Aorta (tissue), 5 donors: Measurements from ENCODE around the gene STAG2. TPM values are rescaled to one million over a fixed set of nuclear protein-coding genes. Genes with fewer than 3 reads are reported as not detected.
"Not testable (repeated sequence)": the region's sequence is repeated elsewhere in the genome, so short reads cannot be mapped to it uniquely, and the experiment has no call there.

Source experiments
- ATAC-seq: fragments of 200-7000 bp; cut with Tn5 transposase; one replicate; pipeline ENCODE4 v1.9.1; 2022; ENCODE audit warnings: moderate library complexity; ENCODE audit not compliant: low FRiP score
- DNase-seq, 2 donors: peaks; one replicate each; pipeline ENCODE4 v3.0.0-alpha.2; 2020
- H3K27ac ChIP-seq, 2 donors: one replicate each; pipeline ENCODE4 v1.5.1; 2013; ENCODE audit warnings: low read length in 2 of 2, mild to moderate bottlenecking in 2 of 2, moderate library complexity in 2 of 2, control low read depth in 1 of 2, inconsistent platforms in 1 of 2, low read depth in 1 of 2
- H3K27me3 ChIP-seq, 2 donors: one replicate each; pipeline ENCODE4 v1.6.1; 2013; ENCODE audit warnings: control low read depth in 1 of 2, low read length in 1 of 2, mild to moderate bottlenecking in 1 of 2, moderate library complexity in 1 of 2; ENCODE audit not compliant: insufficient read depth in 2 of 2, control insufficient read depth in 1 of 2
- H3K36me3 ChIP-seq, 2 donors: one replicate each; pipeline ENCODE4 v1.6.1; 2013; ENCODE audit warnings: control low read depth in 1 of 2, low read length in 1 of 2, mild to moderate bottlenecking in 1 of 2; ENCODE audit not compliant: insufficient read depth in 2 of 2, control insufficient read depth in 1 of 2
- H3K4me1 ChIP-seq, 2 donors: one replicate each; pipeline ENCODE4 v1.6.1; 2013; ENCODE audit warnings: low read length in 2 of 2, control low read depth in 1 of 2, mild to moderate bottlenecking in 1 of 2, moderate library complexity in 1 of 2; ENCODE audit not compliant: insufficient read depth in 2 of 2, control insufficient read depth in 1 of 2
- H3K4me3 ChIP-seq, 2 donors: one replicate each; pipeline ENCODE4 v1.5.1; 2013; ENCODE audit warnings: low read length in 2 of 2, control low read depth in 1 of 2, mild to moderate bottlenecking in 1 of 2
- H3K9me3 ChIP-seq: one replicate; pipeline ENCODE4 v1.6.1; 2013; ENCODE audit warnings: mild to moderate bottlenecking, low read length; ENCODE audit not compliant: control insufficient read depth
- WGBS, 2 donors: extraction: QIAGEN DNeasy Blood & Tissue Kit; methylation state at CpG; one replicate each; pipeline ENCODE4 v1.1.7; 2013; 5-methylcytosine and 5-hydroxymethylcytosine counted together
- intact Hi-C, 2 donors: fragments of 100-400 bp; cut with DNase I; formaldehyde crosslinking; loops; one replicate each; pipeline versions ENCODE4 v1.14.2 to v1.15.0; 2022
- polyA plus RNA-seq, 2 donors: library from polyadenylated mRNA; stranded (reverse); fragments of 200-250 nt; gene quantifications; one replicate each; pipeline ENCODE4 v1.2.3, GENCODE V29; 2013
- total RNA-seq, 2 donors: library from RNA; stranded (reverse); fragmentation: NEBNext Ultra II Directional; extraction: Animal tissue kit (Norgen Biotek cat#: 25700); gene quantifications; one replicate each; pipeline ENCODE4 v1.2.1, GENCODE V29; 2021
- donor health status: healthy with polysubstance abuse.
- donor health status: Bipolar disorder and iron deficiency.
- donor health status: DM: no; HTN: no; CAD: no.
- donor health status: DM: no; HTN: no; CAD: no.
- donor health status: DM: yes; HTN: yes; CAD: no.

The STAG2 gene
- total and polyA plus RNA-seq, 4 donors = 22.2 to 78.7 (median 50.7) TPM

- ATAC-seq = no peak
Measured at GRCh38 chrX:124033821-124034220, 72.3 kb downstream of the STAG2 start.

DNA sequence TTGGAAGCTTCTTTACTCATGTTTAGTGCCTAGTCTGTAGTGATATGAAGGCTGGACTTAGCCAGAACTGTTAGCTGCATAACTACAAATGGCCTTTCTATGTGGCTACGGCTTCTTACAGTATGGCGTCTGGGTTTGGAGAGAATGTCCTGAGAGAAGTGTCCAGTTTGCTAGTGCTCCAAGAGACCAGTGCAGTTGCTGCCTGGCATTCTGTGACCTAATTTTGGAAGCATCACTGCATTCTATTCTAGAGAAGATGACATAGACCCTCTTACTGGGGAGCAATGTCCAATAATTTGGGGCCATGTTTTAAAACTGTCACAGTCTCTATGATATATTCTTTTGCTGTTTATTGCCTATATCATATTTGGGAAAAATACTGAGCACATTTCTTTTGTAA lies 74.2 kb downstream of the STAG2 start:
- Histone ChIP-seq H3K27ac (no peak overlapping the region), H3K36me3 (no peaks in the 10 kb centered on the region), H3K9me3 (no peaks in the 10 kb centered on the region), H3K4me1 (no peaks in the 10 kb centered on the region), H3K27me3 (no peaks in the 10 kb centered on the region), H3K4me3 (no peak overlapping the region)
- DNase-seq (no peak), ATAC-seq (no peak)
- intact Hi-C loops = no loop called here
- WGBS, 2 donors = 89 to 92% methylated on average over 2 of the region's 2 CpGs

More at GRCh38 chrX:124033821-124034220, 72.3 kb downstream of the STAG2 start:
- H3K4me1 ChIP-seq = no peaks in the 10 kb centered on the region
- H3K9me3 ChIP-seq = no peaks in the 10 kb centered on the region
- no peak overlapping the region for H3K4me3 ChIP-seq
- intact Hi-C loops = no loop called here
- DNase-seq = no peak
- H3K36me3 ChIP-seq = no peaks in the 10 kb centered on the region
- H3K27ac ChIP-seq = no peak overlapping the region
- 100% methylated on average over 1 of the region's 1 CpG for WGBS, 2 donors
- H3K27me3 ChIP-seq = no peaks in the 10 kb centered on the region

- Histone ChIP-seq H3K27me3 (no peaks in the 10 kb centered on the region), H3K9me3 (no peaks in the 10 kb centered on the region), H3K4me1 (no peaks in the 10 kb centered on the region), H3K4me3 (no peak overlapping the region), H3K36me3 (no peaks in the 10 kb centered on the region), H3K27ac (no peak overlapping the region)
- 41 to 68% methylated on average over 1 of the region's 1 CpG for WGBS, 2 donors
- intact Hi-C loops = no loop called here
- no peak for DNase-seq
- ATAC-seq = no peak
Measured at GRCh38 chrX:124042042-124042441, 80.5 kb downstream of the STAG2 start.

GRCh38 chrX:124045109-124045508 lies 83.6 kb downstream of the STAG2 start:
- no peaks in the 10 kb centered on the region for H3K9me3 ChIP-seq
- 65 to 95% methylated on average over 4 of the region's 4 CpGs for whole genome bisulfite sequencing, 2 donors
- no peaks in the 10 kb centered on the region for H3K4me1 ChIP-seq
- intact Hi-C loops = no loop called here
- ATAC-seq (no peak), DNase-seq (no peak)
- H3K4me3 ChIP-seq = no peak overlapping the region
- no peak overlapping the region for H3K27ac ChIP-seq
- no peaks in the 10 kb centered on the region for H3K36me3 ChIP-seq
- H3K27me3 ChIP-seq = no peaks in the 10 kb centered on the region

GRCh38 chrX:124084417-124084816 lies 122.9 kb downstream of the STAG2 start:
- WGBS, 2 donors = 66 to 69% methylated on average over 6 of the region's 6 CpGs
- H3K9me3 ChIP-seq, intact Hi-C loops, H3K27ac ChIP-seq, DNase-seq, ATAC-seq, H3K4me1 ChIP-seq, H3K36me3 ChIP-seq, H3K27me3 ChIP-seq, H3K4me3 ChIP-seq: not testable (repeated sequence)

GRCh38 chrX:124085063-124085462 lies 123.6 kb downstream of the STAG2 start:
- H3K27ac ChIP-seq = no peak overlapping the region

DNA sequence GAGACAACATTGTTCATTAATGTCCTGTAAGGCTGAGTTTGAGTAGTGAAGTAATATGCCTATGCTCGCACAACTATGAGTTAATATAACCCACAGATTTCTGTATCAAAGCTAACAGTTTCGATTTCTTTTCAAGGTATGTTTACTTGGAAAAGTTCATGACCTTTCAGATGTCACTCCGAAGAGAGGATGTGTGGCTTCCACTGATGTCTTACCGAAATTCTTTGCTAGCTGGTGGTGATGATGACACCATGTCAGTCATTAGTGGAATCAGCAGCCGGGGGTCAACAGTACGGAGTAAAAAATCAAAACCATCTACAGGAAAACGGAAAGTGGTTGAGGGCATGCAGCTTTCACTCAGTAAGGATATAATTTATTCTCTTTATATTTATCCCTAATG lies 124.9 kb downstream of the STAG2 start:
- intact Hi-C loops = no loop called here
- no peak for ATAC-seq
- Histone ChIP-seq H3K27me3 (no peaks in the 10 kb centered on the region), H3K27ac (no peak overlapping the region), H3K36me3 (peaks cover 0 to 2% of the 10 kb centered on the region in 2 donors), H3K4me3 (no peak overlapping the region), H3K4me1 (no peaks in the 10 kb centered on the region), H3K9me3 (no peaks in the 10 kb centered on the region)
- DNase-seq = no peak
- 63 to 78% methylated on average over 7 of the region's 7 CpGs for WGBS, 2 donors

More at GRCh38 chrX:124085063-124085462, 123.6 kb downstream of the STAG2 start:
- WGBS, 2 donors = 51 to 57% methylated on average over 2 of the region's 2 CpGs
- Histone ChIP-seq H3K4me1 (no peaks in the 10 kb centered on the region), H3K36me3 (peaks cover 0 to 2% of the 10 kb centered on the region in 2 donors), H3K27me3 (no peaks in the 10 kb centered on the region), H3K9me3 (no peaks in the 10 kb centered on the region), H3K4me3 (no peak overlapping the region)
- intact Hi-C loops = no loop called here
- no peak for DNase-seq
- ATAC-seq = no peak

GRCh38 chrX:124087000-124087746 lies 125.7 kb downstream of the STAG2 start:
- Histone ChIP-seq H3K27me3 (no peaks in the 10 kb centered on the region), H3K36me3 (peaks cover 0 to 2% of the 10 kb centered on the region in 2 donors), H3K9me3 (no peaks in the 10 kb centered on the region), H3K4me3 (no peak overlapping the region), H3K4me1 (no peaks in the 10 kb centered on the region), H3K27ac (no peak overlapping the region)
- ATAC-seq (no peak), DNase-seq (no peak)
- intact Hi-C loops = no loop called here
- WGBS, 2 donors = 60 to 71% methylated on average over 6 of the region's 6 CpGs

DNA sequence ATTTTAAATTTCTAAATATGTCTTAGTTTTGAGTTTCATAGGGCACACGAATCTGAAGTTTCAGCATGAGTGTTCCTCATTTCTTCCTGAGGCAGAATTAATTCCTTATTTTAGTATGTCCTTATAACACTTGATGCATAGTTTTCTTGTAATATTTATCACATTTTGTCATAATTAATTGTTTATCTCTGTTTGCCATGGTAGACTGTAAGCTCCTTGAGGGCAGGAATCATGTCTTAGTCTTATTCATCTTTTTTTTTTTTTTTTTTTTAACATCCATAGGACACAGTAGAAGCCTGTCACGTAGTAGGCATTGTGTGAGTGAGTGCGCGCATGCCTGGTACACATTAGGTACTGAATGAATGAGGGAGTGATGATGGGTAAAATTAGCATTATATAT lies 131.7 kb downstream of the STAG2 start:
- no peak overlapping the region for H3K27ac ChIP-seq
- H3K4me3 ChIP-seq = no peak overlapping the region
- H3K36me3 ChIP-seq = no peaks in the 10 kb centered on the region
- H3K9me3 ChIP-seq = no peaks in the 10 kb centered on the region
- intact Hi-C loops = no loop called here
- no peaks in the 10 kb centered on the region for H3K4me1 ChIP-seq
- DNase-seq (no peak), ATAC-seq (no peak)
- no peaks in the 10 kb centered on the region for H3K27me3 ChIP-seq
- 79 to 96% methylated on average over 4 of the region's 4 CpGs for WGBS, 2 donors
